ENCODE results near the gene PSMG4. TPM values are rescaled to one million over a fixed set of nuclear protein-coding genes. Genes with fewer than 3 reads are reported as not detected.
A peak's percentile ranks its signal among the peaks of the same experiment; 100 is the strongest.

Gene PSMG4
- total and polyA plus RNA-seq, 9 of the 15 experiments (the other 6 are each of a cell fraction or from before 2014, with no cell fraction given), result 12.9 to 185 (median 52.0) TPM

DNA sequence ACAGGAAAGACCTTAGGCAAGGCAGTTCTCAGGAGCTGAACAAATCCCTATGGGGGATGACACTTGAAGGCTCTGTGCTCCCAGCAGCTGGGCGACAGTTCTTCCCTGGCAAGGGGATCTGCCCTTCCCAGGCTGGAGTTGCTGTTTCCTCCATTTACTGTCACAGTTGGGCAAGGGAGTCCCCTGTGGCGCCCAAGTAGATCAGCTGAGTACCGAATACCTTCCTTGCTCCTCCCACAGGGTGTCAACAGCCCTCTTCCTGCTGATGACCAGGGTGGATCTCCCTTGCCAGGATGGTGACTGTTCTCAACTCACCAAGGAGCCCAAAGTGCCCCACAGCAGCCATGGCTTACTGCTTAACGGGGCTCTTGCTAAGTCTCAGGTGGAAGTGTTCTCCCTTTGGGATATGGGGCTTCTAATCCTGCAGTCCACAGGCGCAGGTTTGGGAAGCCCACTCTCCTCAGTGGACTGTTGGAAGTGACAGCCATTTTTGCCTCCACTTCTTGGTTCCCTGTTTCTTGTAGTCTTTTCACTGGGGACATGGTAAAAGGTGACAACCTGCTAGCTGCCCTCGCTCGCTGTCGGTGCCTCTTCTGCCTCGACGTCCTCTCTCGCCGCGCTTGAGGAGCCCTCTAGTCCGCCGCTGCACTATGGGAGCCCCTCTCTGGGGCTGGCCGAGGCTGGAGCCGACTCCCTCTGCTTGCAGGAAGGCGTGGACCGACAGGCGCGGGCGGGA, 5.7 kb upstream of the PSMG4 start:
- no peak overlapping the region for H3K4me3 ChIP-seq
- intact Hi-C loops (cut with micrococcal nuclease), result loop anchor here (5.0 to 10.0 kb wide), 3 partner anchors 46 to 258 kb away; partner anchors contain the start of genes NQO2 and RIPK1
- no peaks in the 10 kb centered on the region for H3K9me1 ChIP-seq (ENCODE audit: control insufficient read depth, insufficient read depth, low read length)
- no peaks in the 10 kb centered on the region for H3K9me3 ChIP-seq (replicated peaks; ENCODE audit: control insufficient read depth, insufficient read depth, low read depth, low read length)
- no peak for FAIRE-seq
- H3K79me2 ChIP-seq (ENCODE audit: control insufficient read depth, insufficient read depth, low read length), result no peaks in the 10 kb centered on the region
- no peak overlapping the region for H3K27ac ChIP-seq (ENCODE audit: extremely low read depth, low read depth, low read length)
- H3K36me3 ChIP-seq (ENCODE audit: control insufficient read depth, insufficient read depth, low read length), result no peaks in the 10 kb centered on the region
- ChIA-PET POLR2A (interaction anchor here (1.0 to 2.0 kb wide), 2 partner anchors 96 to 133 kb away, joined by 3 to 18 read pairs; partner anchors contain the start of gene TUBB2A), CTCF (ENCODE audit: low intra/inter-chr PET ratio) (no interaction called here)
- no peak for DNase-seq (ENCODE audit: extremely low read depth in 1 of 4, low spot score in 3 of 4)
- peak overlapping the region; percentile 79 for H2AFZ ChIP-seq (ENCODE audit: low read depth, low read length)
- peaks cover 31 to 36% of the 10 kb centered on the region in 2 experiments for H3K4me1 ChIP-seq (replicated peaks in 1 of 2; ENCODE audit: control insufficient read depth in 2 of 2, insufficient read depth in 2 of 2, low read length in 2 of 2)
- BruUV-seq (replicated peaks), result no TSS peak
- TF ChIP-seq GABPB1 (CRISPR knock-in tag; IDR thresholded peaks at IDR 0.05), result 0 out of 2 replicates have a peak, but pooled peaks have one; percentile 14
- TF ChIP-seq, protein P1, sequence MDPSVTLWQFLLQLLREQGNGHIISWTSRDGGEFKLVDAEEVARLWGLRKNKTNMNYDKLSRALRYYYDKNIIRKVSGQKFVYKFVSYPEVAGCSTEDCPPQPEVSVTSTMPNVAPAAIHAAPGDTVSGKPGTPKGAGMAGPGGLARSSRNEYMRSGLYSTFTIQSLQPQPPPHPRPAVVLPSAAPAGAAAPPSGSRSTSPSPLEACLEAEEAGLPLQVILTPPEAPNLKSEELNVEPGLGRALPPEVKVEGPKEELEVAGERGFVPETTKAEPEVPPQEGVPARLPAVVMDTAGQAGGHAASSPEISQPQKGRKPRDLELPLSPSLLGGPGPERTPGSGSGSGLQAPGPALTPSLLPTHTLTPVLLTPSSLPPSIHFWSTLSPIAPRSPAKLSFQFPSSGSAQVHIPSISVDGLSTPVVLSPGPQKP (CRISPR knock-in tag; IDR thresholded peaks at IDR 0.05), result no peak
- TF ChIP-seq, protein P2, sequence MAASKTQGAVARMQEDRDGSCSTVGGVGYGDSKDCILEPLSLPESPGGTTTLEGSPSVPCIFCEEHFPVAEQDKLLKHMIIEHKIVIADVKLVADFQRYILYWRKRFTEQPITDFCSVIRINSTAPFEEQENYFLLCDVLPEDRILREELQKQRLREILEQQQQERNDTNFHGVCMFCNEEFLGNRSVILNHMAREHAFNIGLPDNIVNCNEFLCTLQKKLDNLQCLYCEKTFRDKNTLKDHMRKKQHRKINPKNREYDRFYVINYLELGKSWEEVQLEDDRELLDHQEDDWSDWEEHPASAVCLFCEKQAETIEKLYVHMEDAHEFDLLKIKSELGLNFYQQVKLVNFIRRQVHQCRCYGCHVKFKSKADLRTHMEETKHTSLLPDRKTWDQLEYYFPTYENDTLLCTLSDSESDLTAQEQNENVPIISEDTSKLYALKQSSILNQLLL (CRISPR knock-in tag; IDR thresholded peaks at IDR 0.05; ENCODE audit: borderline replicate concordance), result no peak
- TF ChIP-seq, protein P3, sequence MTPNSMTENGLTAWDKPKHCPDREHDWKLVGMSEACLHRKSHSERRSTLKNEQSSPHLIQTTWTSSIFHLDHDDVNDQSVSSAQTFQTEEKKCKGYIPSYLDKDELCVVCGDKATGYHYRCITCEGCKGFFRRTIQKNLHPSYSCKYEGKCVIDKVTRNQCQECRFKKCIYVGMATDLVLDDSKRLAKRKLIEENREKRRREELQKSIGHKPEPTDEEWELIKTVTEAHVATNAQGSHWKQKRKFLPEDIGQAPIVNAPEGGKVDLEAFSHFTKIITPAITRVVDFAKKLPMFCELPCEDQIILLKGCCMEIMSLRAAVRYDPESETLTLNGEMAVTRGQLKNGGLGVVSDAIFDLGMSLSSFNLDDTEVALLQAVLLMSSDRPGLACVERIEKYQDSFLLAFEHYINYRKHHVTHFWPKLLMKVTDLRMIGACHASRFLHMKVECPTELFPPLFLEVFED (CRISPR knock-in tag; conservative IDR thresholded peaks at IDR 0.05), result no peak
- TF ChIP-seq, protein P4, sequence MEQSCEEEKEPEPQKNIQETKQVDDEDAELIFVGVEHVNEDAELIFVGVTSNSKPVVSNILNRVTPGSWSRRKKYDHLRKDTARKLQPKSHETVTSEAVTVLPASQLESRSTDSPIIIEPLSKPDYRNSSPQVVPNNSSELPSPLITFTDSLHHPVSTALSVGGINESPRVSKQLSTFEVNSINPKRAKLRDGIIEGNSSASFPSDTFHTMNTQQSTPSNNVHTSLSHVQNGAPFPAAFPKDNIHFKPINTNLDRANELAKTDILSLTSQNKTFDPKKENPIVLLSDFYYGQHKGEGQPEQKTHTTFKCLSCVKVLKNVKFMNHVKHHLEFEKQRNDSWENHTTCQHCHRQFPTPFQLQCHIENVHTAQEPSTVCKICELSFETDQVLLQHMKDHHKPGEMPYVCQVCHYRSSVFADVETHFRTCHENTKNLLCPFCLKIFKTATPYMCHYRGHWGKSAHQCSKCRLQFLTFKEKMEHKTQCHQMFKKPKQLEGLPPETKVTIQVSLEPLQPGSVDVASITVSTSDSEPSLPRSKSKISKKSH (CRISPR knock-in tag; IDR thresholded peaks at IDR 0.05), result no peak
- TF ChIP-seq CHD1 (IDR thresholded peaks at IDR 0.05; ENCODE audit: low read length), result peak; percentile 40
- ATAC-seq, result no peak
- in situ Hi-C loops (cut with MboI), result loop anchor here (10.0 kb wide), 1 partner anchor 258 kb away; the partner anchor contains the start of gene NQO2
- 84% methylated on average over 20 of the region's 22 CpGs for WGBS (ENCODE audit: insufficient coverage, low coverage, missing lambda C conversion rate)
- no peak overlapping the region; a peak in 1 of 4 replicates for H3K9ac ChIP-seq (ENCODE audit: insufficient read depth in 1 of 2, low read depth in 2 of 2, low read length in 2 of 2)
- H4K20me1 ChIP-seq (replicated peaks; ENCODE audit: control insufficient read depth, insufficient read depth, low read length), result no peaks in the 10 kb centered on the region
- H3K4me2 ChIP-seq (ENCODE audit: insufficient read depth, low read length), result 0 out of 2 replicates have a peak overlapping the region, but pooled peaks have one; percentile 70
- H3K27me3 ChIP-seq (ENCODE audit: control insufficient read depth in 2 of 2, insufficient read depth in 2 of 2, low read length in 2 of 2), result no peaks in the 10 kb centered on the region; a peak in 1 of 5 replicates
